Measurements from ENCODE around the gene PASD1. TPM values are rescaled to one million over a fixed set of nuclear protein-coding genes. Genes with fewer than 3 reads are reported as not detected.
"Not testable (repeated sequence)": the region's sequence is repeated elsewhere in the genome, so short reads cannot be mapped to it uniquely, and the experiment has no call there.

PASD1 gene
- total RNA-seq, 1 donor from 2014 or later = not detected

DNA sequence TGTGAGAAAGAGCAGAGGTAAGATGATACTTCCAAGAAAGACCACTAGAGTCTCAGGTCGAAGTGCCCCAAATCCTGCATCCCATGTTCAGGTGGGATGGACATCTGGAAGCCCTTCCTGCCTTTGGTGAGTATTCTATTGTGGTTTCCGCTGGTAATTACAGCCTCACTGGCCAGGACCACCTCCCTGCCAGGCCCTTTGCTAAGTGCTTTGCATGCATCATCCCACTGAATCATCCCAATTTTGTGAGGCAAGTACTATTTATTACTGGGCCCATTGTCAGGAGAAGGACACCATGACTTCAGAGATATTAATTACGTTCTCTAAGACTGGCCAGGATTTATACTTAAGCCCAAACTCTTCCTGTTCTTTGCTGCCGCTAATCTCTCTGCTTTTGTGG is 10.7 kb upstream of the PASD1 start:
- Mint-ChIP-seq H3K4me1 (no peaks in the 10 kb centered on the region), H3K27me3 (peaks cover 2% of the 10 kb centered on the region), H3K36me3 (ENCODE audit: low read depth) (no peaks in the 10 kb centered on the region), H3K27ac (no peak overlapping the region), H3K9me3 (no peaks in the 10 kb centered on the region), H3K4me3 (no peak overlapping the region)
- ChIA-PET POLR2A (no interaction called here), CTCF (no interaction called here)
- DNase-seq (no peak), ATAC-seq (ENCODE audit: low read depth) (no peak)
- intact Hi-C loops (cut with micrococcal nuclease) = no loop called here
- no peak for TF ChIP-seq CTCF (IDR thresholded peaks at IDR 0.05)

DNA sequence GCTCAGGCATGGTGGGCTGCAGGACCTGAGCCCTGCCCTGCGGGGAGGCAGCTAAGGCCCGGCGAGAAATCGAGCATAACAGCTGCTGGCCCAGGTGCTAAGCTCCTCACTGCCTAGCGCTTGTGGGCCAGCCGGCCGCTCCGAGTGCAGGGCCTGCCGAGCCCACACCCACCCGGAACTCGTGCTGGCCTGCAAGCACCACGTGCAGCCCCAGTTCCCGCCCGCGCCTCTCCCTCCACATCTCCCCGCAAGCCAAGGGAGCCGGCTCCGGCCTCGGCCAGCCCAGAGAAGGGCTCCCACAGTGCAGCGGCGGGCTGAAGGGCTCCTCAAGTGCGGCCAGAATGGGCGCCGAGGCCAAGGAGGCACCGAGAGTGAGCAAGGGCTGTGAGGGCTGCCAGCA is 8.2 kb upstream of the PASD1 start:
- CTCF ChIA-PET; H3K4me1 Mint-ChIP-seq; H3K27me3 Mint-ChIP-seq; POLR2A ChIA-PET; DNase-seq; H3K36me3 Mint-ChIP-seq (ENCODE audit: low read depth); H3K9me3 Mint-ChIP-seq; H3K4me3 Mint-ChIP-seq; H3K27ac Mint-ChIP-seq; ATAC-seq (ENCODE audit: low read depth); intact Hi-C loops (cut with micrococcal nuclease): not testable (repeated sequence)

- POLR2A ChIA-PET; H3K36me3 Mint-ChIP-seq (ENCODE audit: low read depth); H3K27me3 Mint-ChIP-seq; H3K4me3 Mint-ChIP-seq; ATAC-seq (ENCODE audit: low read depth); H3K27ac Mint-ChIP-seq; DNase-seq; H3K4me1 Mint-ChIP-seq; CTCF ChIA-PET; H3K9me3 Mint-ChIP-seq; intact Hi-C loops (cut with micrococcal nuclease): not testable (repeated sequence)
Observed at GRCh38 chrX:151562485-151562884, 990 bp upstream of the PASD1 start.

DNA sequence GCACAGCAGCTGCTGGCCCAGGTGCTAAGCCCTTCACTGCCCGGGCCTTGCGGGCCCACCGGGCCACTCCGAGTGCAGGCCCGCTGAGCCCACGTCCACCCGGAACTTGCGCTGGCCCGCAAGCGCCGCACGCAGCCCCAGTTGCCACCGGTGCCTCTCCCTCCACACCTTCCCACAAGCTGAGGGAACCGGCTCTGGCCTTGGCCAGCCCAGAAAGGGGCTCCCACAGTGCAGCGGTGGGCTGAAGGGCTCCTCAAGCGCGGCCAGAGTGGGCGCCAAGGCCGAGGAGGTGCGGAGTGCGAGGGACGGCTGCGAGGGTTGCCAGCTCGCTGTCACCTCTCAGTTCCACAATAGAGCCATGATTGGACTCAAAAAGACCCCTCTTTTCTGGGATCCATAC is 472 bp upstream of the PASD1 start:
- H3K4me1 Mint-ChIP-seq; H3K9me3 Mint-ChIP-seq; ATAC-seq (ENCODE audit: low read depth); intact Hi-C loops (cut with micrococcal nuclease); H3K27me3 Mint-ChIP-seq; DNase-seq; H3K36me3 Mint-ChIP-seq (ENCODE audit: low read depth); CTCF ChIA-PET; H3K4me3 Mint-ChIP-seq; POLR2A ChIA-PET; H3K27ac Mint-ChIP-seq: not testable (repeated sequence)

GRCh38 chrX:151564035-151564434 is 560 bp downstream of the PASD1 start:
- no peak for TF ChIP-seq CTCF (IDR thresholded peaks at IDR 0.05)
- Mint-ChIP-seq H3K9me3 (no peaks in the 10 kb centered on the region), H3K27ac (no peak overlapping the region), H3K27me3 (no peaks in the 10 kb centered on the region), H3K4me3 (no peak overlapping the region), H3K36me3 (ENCODE audit: low read depth) (no peaks in the 10 kb centered on the region), H3K4me1 (no peaks in the 10 kb centered on the region)
- DNase-seq = no peak
- no peak for ATAC-seq (ENCODE audit: low read depth)
- ChIA-PET POLR2A (no interaction called here), CTCF (no interaction called here)
- intact Hi-C loops (cut with micrococcal nuclease) = no loop called here

DNA sequence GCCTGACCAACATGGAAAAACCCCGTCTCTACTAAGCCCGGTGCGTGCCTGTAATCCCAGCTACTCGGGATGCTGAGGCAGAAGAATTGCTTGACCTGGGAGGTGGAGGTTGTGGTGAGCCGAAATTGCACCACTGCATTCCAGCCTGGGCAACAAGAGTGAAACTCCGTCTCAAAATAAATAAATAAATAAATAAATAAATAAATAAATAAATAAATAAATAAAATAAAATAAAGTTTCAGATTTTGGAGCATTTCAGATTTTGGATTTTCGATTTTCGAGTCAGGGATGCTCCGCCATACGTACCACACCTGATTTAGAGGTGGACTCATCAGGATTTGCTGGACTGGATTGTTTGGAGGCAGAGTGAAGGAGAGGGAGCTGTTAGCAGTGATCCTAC is 3.4 kb downstream of the PASD1 start:
- H3K27ac Mint-ChIP-seq; CTCF ChIA-PET; intact Hi-C loops (cut with micrococcal nuclease): not testable (repeated sequence)

DNA sequence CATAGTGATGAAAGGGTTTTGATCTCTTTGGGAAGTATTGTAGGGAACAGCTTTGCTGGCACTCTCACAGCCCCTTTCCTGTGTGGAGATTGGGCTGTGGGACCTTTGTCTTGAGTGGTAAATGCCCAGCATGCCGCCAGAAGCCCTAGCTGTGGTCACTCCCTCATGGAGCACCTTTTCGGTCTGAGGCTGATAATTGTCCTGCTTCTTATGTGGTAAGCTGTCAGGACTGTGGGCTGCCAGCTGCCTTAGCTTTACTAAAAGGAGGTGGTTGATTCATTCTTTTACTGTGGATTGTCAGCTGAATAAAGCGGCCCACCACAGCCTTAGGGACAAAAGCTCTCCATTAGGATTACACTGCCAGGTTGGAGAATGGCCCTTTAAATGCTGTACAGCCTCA is 7.1 kb downstream of the PASD1 start:
- ATAC-seq (ENCODE audit: low read depth) = no peak
- no peaks in the 10 kb centered on the region for H3K36me3 Mint-ChIP-seq (ENCODE audit: low read depth)
- no peaks in the 10 kb centered on the region for H3K4me1 Mint-ChIP-seq
- ChIA-PET CTCF (no interaction called here), POLR2A (no interaction called here)
- DNase-seq = no peak
- H3K4me3 Mint-ChIP-seq = no peak overlapping the region
- no peak overlapping the region for H3K27ac Mint-ChIP-seq
- intact Hi-C loops (cut with micrococcal nuclease) = no loop called here
- peaks cover 2% of the 10 kb centered on the region for H3K27me3 Mint-ChIP-seq
- no peak for TF ChIP-seq CTCF (IDR thresholded peaks at IDR 0.05)
- no peaks in the 10 kb centered on the region for H3K9me3 Mint-ChIP-seq

More for the DNA sequence above, 3.4 kb downstream of the PASD1 start:
- POLR2A ChIA-PET; H3K9me3 Mint-ChIP-seq; ATAC-seq (ENCODE audit: low read depth); DNase-seq; H3K27me3 Mint-ChIP-seq; H3K4me1 Mint-ChIP-seq; H3K4me3 Mint-ChIP-seq; H3K36me3 Mint-ChIP-seq (ENCODE audit: low read depth): not testable (repeated sequence)

GRCh38 chrX:151593384-151593783 is 29.9 kb downstream of the PASD1 start:
- ATAC-seq (ENCODE audit: low read depth); intact Hi-C loops (cut with micrococcal nuclease); DNase-seq; CTCF ChIA-PET; H3K36me3 Mint-ChIP-seq (ENCODE audit: low read depth); H3K27me3 Mint-ChIP-seq; H3K4me3 Mint-ChIP-seq; H3K9me3 Mint-ChIP-seq; H3K27ac Mint-ChIP-seq; POLR2A ChIA-PET; H3K4me1 Mint-ChIP-seq: not testable (repeated sequence)
